Upper lobe of right lung (tissue), 1 donor: Measurements from ENCODE around the gene GMFB. TPM values are rescaled to one million over a fixed set of nuclear protein-coding genes. Genes with fewer than 3 reads are reported as not detected.

Experiments
- ATAC-seq: fragments of 200-7000 bp; cut with Tn5 transposase; one replicate; pipeline ENCODE4 v1.9.1; 2020; ENCODE audit warnings: mild to moderate bottlenecking, moderate library complexity
- DNase-seq: peaks from one replicate; pipeline ENCODE4 v3.0.0-alpha.2; 2020
- H3K27ac ChIP-seq: fragments of 200-600 bp; one replicate; pipeline ENCODE4 v1.8.0; 2022
- H3K27me3 ChIP-seq: fragments of 200-600 bp; one replicate; pipeline ENCODE4 v1.8.0; 2022; ENCODE audit warnings: mild to moderate bottlenecking
- H3K36me3 ChIP-seq: fragments of 200-600 bp; one replicate; pipeline ENCODE4 v1.8.0; 2022
- H3K4me1 ChIP-seq: fragments of 200-600 bp; one replicate; pipeline ENCODE4 v1.8.0; 2022
- H3K4me3 ChIP-seq: fragments of 200-600 bp; one replicate; pipeline ENCODE4 v1.8.0; 2022; ENCODE audit warnings: mild to moderate bottlenecking
- H3K9me3 ChIP-seq: fragments of 200-600 bp; one replicate; pipeline ENCODE4 v1.8.0; 2022
- intact Hi-C: fragments of 100-400 bp; cut with DNase I; formaldehyde crosslinking; loops from one replicate; pipeline ENCODE4 v1.11.0; 2022
- total RNA-seq: library from RNA; stranded (reverse); fragmentation: NEBNext Ultra II Directional; extraction: Animal tissue kit (Norgen Biotek cat#: 25700); gene quantifications from one replicate; pipeline ENCODE4 v1.2.1, GENCODE V29; 2021
- TF ChIP-seq, protein P1 (sequence below): fragments of 200-600 bp; IDR thresholded peaks from one replicate; pipeline ENCODE4 v1.8.0; 2022; ENCODE audit warnings: antibody characterized with exemption
- donor health status: DM: no; HTN: yes; CAD: no; lungs with severe emphysema.

The GMFB gene
- total RNA-seq, 1 donor from 2014 or later: 52.9 TPM

DNA sequence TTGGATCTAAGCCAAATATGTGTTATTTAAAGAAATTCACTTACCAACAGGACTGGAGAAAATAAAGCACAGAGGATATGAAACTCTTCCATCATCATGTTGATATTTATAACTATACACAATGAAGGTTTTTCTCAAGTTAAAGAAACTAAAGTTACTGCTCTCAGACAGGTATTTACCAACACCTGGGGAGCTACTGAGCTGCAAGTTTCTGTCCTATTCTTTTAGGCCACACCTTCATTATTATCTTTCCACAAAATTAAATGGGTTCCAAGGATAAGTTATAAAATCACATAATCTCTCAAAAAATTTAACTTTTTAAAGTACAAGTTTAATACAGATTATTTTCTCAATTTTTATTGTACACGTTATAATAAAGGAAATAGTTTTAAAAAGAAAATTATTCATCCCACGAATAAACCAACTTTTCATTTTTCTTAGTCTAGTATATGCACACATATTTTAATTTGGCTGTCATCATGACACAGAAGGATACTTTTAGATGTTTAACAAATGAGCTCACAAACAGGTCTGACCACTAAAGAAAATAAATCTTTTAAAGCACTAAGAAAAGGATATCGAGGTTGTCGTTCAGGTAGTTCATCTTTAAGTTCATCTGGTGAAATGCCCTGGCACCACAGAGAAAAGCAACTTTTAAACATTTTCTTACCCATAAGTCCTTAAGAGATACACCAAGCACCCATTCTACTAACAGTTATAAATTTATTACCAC is 7.8 kb downstream of the GMFB start:
- Histone ChIP-seq H3K36me3 (peaks cover 58% of the 10 kb centered on the region), H3K4me3 (no peak overlapping the region), H3K27ac (no peak overlapping the region), H3K4me1 (no peaks in the 10 kb centered on the region), H3K27me3 (no peaks in the 10 kb centered on the region), H3K9me3 (no peaks in the 10 kb centered on the region)
- ATAC-seq: no peak
- TF ChIP-seq, protein P1, sequence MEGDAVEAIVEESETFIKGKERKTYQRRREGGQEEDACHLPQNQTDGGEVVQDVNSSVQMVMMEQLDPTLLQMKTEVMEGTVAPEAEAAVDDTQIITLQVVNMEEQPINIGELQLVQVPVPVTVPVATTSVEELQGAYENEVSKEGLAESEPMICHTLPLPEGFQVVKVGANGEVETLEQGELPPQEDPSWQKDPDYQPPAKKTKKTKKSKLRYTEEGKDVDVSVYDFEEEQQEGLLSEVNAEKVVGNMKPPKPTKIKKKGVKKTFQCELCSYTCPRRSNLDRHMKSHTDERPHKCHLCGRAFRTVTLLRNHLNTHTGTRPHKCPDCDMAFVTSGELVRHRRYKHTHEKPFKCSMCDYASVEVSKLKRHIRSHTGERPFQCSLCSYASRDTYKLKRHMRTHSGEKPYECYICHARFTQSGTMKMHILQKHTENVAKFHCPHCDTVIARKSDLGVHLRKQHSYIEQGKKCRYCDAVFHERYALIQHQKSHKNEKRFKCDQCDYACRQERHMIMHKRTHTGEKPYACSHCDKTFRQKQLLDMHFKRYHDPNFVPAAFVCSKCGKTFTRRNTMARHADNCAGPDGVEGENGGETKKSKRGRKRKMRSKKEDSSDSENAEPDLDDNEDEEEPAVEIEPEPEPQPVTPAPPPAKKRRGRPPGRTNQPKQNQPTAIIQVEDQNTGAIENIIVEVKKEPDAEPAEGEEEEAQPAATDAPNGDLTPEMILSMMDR: no peak
- intact Hi-C loops: no loop called here
- no peak for DNase-seq

DNA sequence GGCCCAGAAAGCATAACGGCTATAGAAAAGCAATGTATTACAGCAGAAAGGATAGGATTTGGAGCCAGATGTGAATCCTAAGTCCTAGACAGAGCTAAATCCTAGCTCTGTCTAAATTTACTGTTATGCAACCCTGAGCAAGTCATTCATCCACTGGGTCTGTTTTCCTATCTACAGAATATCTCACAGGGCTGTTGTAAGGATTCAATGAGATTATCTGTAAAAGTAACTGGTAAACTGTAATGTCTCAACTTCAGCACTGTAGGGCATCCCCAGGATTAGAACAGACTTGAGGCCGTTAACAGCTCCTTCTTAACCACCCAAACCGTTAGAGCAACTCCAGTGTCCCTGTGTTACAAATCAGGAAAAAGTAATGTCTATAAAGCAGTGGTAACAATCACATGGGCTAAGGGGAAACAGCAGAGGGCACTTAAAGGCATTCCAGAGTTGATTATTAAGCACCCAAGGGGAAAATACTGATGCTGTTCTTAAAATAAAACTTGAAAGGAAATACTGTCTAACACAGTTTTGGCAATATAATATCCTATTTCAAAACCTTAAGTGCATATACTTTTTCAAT is 10.1 kb downstream of the GMFB start:
- TF ChIP-seq, protein P1: no peak
- peaks cover 71% of the 10 kb centered on the region for H3K36me3 ChIP-seq
- H3K4me1 ChIP-seq: no peaks in the 10 kb centered on the region
- H3K4me3 ChIP-seq: no peak overlapping the region
- intact Hi-C loops: no loop called here
- DNase-seq: no peak
- H3K27ac ChIP-seq: no peak overlapping the region
- no peaks in the 10 kb centered on the region for H3K27me3 ChIP-seq
- ATAC-seq: peak; percentile 63
- H3K9me3 ChIP-seq: no peaks in the 10 kb centered on the region

DNA sequence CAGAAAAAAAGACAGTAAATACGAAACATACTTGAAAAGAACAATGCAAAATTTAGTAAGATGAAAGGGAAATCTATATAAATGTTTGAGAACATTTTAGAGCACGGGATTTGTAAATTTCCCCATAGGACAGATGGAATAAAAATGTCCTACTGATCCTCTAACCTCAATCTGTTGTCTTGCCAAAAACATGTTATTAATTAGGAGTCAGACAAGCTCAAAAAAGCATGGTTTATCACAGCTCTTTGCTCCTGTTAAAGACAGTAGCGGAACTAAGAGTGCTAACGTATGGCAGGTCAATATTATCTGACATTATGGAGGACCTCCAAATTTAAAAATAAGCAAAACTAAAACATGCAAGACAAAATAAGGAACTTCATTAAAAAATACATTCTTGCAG is 12.9 kb downstream of the GMFB start:
- no peak for ATAC-seq
- no peaks in the 10 kb centered on the region for H3K4me1 ChIP-seq

DNA sequence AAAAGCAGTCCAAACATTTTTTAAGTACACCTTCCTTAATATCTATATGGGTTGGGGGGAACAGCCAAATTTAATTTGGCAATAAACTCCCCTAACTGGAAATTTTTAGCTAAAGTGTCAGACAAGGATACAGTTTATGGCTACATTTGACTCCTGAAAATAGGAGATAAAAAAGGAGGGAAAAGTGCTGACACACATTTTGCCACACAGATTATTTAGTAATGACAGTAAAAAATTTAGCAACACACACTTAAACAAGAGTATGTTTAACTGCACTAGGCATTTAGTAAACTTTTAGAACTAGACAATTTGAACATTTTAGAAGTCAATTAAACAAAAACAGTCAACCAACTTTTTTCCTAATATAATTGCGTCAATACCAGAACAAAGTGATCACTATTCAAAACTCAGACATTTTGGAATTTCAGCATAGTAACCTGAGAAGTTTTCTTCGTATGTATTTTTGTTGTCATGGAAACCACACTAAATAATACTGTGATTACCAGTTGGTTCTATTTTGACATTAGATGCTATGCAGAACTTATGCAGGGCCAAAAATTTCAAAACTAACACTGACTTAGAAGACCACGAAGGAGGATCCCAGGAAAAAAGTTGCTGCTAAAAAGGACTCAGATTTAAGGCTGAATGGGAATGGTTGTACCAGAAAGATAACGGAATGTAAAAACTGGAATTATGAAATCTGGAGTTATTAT is 13.4 kb downstream of the GMFB start:
- H3K36me3 ChIP-seq: peaks cover 52% of the 10 kb centered on the region
- no peak overlapping the region for H3K27ac ChIP-seq
- intact Hi-C loops: no loop called here
- H3K9me3 ChIP-seq: no peaks in the 10 kb centered on the region
- H3K4me3 ChIP-seq: no peak overlapping the region
- ATAC-seq (no peak), DNase-seq (no peak)
- no peaks in the 10 kb centered on the region for H3K27me3 ChIP-seq
- H3K4me1 ChIP-seq: no peaks in the 10 kb centered on the region
- TF ChIP-seq, protein P1: no peak

More for the DNA sequence above, 12.9 kb downstream of the GMFB start:
- no peak overlapping the region for H3K27ac ChIP-seq
- intact Hi-C loops: no loop called here
- no peak overlapping the region for H3K4me3 ChIP-seq
- H3K9me3 ChIP-seq: no peaks in the 10 kb centered on the region
- TF ChIP-seq, protein P1: no peak
- no peaks in the 10 kb centered on the region for H3K27me3 ChIP-seq
- peaks cover 52% of the 10 kb centered on the region for H3K36me3 ChIP-seq
- no peak for DNase-seq

DNA sequence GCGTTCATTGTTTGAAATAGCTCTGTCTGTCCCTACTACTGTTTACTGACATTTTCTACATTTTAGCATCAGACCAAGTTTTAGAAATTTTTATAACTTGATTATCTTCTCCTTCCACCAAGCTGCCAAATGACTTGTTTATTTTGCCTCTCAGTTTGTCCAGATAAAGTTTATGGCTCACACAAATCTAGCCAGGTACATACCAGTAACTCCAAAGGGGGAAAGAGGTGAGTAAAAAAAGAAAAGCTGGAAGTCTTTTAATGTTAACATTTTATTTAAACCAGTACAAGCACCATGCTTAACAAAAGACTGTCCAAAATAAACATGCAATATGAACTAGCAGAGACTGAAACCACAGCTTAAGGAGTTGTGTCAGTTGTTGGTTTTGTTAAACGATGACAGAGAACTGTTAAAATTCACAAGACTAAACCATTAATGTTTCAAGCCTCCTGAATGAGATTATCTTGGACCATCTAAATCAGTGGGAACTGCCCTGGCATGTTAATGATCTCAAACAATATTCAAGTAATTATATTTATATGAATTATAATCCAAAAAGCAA is 14.5 kb downstream of the GMFB start:
- H3K4me1 ChIP-seq: no peaks in the 10 kb centered on the region
- DNase-seq (no peak), ATAC-seq (no peak)
- H3K9me3 ChIP-seq: no peaks in the 10 kb centered on the region
- no peaks in the 10 kb centered on the region for H3K27me3 ChIP-seq
- H3K4me3 ChIP-seq: no peak overlapping the region
- TF ChIP-seq, protein P1: no peak
- H3K27ac ChIP-seq: no peak overlapping the region
- peaks cover 41% of the 10 kb centered on the region for H3K36me3 ChIP-seq
- intact Hi-C loops: no loop called here
